ENCODE results near the gene TEX47.
A peak's percentile ranks its signal among the peaks of the same experiment; 100 is the strongest.

The TEX47 gene

DNA sequence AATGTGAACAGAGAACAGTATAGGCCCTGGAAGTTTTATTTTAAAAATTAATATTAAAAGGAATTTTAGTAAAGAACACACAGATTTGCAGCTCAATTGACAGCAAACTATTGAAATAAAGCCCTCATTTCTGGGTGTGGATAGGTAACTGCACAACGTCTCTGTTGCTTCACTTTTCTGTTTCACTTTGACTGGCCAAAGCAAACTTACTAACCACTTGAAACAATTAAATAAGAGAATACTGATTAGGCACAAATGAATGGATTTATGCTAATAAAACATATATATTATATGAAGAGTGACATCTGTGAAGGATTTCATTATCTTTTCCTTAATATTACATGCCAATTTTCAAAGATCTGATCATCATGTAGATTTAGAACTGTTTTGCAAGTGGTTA is 24.1 kb downstream of the TEX47 start:
- no peak for TF ChIP-seq SNAI2 (CRISPR knock-in tag; IDR thresholded peaks at IDR 0.05)
- no peak for TF ChIP-seq TOX (CRISPR knock-in tag; IDR thresholded peaks at IDR 0.05; ENCODE audit: borderline replicate concordance)
- no peak for ATAC-seq

GRCh38 chr7:88761779-88762178 is 33.8 kb downstream of the TEX47 start:
- no peak for TF ChIP-seq ZNF70 (CRISPR knock-in tag; IDR thresholded peaks at IDR 0.05)
- TF ChIP-seq, protein P1, sequence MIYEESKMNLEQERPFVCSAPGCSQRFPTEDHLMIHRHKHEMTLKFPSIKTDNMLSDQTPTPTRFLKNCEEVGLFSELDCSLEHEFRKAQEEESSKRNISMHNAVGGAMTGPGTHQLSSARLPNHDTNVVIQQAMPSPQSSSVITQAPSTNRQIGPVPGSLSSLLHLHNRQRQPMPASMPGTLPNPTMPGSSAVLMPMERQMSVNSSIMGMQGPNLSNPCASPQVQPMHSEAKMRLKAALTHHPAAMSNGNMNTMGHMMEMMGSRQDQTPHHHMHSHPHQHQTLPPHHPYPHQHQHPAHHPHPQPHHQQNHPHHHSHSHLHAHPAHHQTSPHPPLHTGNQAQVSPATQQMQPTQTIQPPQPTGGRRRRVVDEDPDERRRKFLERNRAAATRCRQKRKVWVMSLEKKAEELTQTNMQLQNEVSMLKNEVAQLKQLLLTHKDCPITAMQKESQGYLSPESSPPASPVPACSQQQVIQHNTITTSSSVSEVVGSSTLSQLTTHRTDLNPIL (CRISPR knock-in tag; IDR thresholded peaks at IDR 0.05; ENCODE audit: low read depth): no peak
- no peak for TF ChIP-seq ARNTL (CRISPR knock-in tag; IDR thresholded peaks at IDR 0.05; ENCODE audit: borderline replicate concordance, low read depth)
- no peak for TF ChIP-seq ZFP30 (CRISPR knock-in tag; IDR thresholded peaks at IDR 0.05)
- no peak for TF ChIP-seq ZNF565 (CRISPR knock-in tag; conservative IDR thresholded peaks at IDR 0.05; ENCODE audit: low read depth)
- TF ChIP-seq ESRRG (CRISPR knock-in tag; IDR thresholded peaks at IDR 0.05): no peak
- TF ChIP-seq ZNF8 (CRISPR knock-in tag; IDR thresholded peaks at IDR 0.05): no peak
- no peak for TF ChIP-seq CSDC2 (CRISPR knock-in tag; IDR thresholded peaks at IDR 0.05)
- TF ChIP-seq POU6F1 (CRISPR knock-in tag; IDR thresholded peaks at IDR 0.05; ENCODE audit: borderline replicate concordance, low read depth): no peak
- no peak for TF ChIP-seq GLIS3 (CRISPR knock-in tag; IDR thresholded peaks at IDR 0.05)
- TF ChIP-seq RARB (CRISPR knock-in tag; IDR thresholded peaks at IDR 0.05): no peak
- TF ChIP-seq TOX (CRISPR knock-in tag; IDR thresholded peaks at IDR 0.05; ENCODE audit: borderline replicate concordance): no peak
- no peak for TF ChIP-seq ISL1 (CRISPR knock-in tag; IDR thresholded peaks at IDR 0.05)
- no peak for TF ChIP-seq TSHZ2 (CRISPR knock-in tag; IDR thresholded peaks at IDR 0.05)
- no peak for TF ChIP-seq SNAI2 (CRISPR knock-in tag; IDR thresholded peaks at IDR 0.05)
- no peak for TF ChIP-seq ZFP3 (CRISPR knock-in tag; IDR thresholded peaks at IDR 0.05)
- TF ChIP-seq, protein P2, sequence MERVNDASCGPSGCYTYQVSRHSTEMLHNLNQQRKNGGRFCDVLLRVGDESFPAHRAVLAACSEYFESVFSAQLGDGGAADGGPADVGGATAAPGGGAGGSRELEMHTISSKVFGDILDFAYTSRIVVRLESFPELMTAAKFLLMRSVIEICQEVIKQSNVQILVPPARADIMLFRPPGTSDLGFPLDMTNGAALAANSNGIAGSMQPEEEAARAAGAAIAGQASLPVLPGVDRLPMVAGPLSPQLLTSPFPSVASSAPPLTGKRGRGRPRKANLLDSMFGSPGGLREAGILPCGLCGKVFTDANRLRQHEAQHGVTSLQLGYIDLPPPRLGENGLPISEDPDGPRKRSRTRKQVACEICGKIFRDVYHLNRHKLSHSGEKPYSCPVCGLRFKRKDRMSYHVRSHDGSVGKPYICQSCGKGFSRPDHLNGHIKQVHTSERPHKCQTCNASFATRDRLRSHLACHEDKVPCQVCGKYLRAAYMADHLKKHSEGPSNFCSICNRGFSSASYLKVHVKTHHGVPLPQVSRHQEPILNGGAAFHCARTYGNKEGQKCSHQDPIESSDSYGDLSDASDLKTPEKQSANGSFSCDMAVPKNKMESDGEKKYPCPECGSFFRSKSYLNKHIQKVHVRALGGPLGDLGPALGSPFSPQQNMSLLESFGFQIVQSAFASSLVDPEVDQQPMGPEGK (CRISPR knock-in tag; IDR thresholded peaks at IDR 0.05; ENCODE audit: borderline replicate concordance): no peak
- no peak for TF ChIP-seq OSR1 (CRISPR knock-in tag; IDR thresholded peaks at IDR 0.05)
- ATAC-seq: no peak

GRCh38 chr7:88760136-88760515 is 35.4 kb downstream of the TEX47 start:
- peak; percentile 23 for ATAC-seq
- no peak for TF ChIP-seq ZFP3 (CRISPR knock-in tag; IDR thresholded peaks at IDR 0.05)
- TF ChIP-seq ZNF70 (CRISPR knock-in tag; IDR thresholded peaks at IDR 0.05): no peak
- TF ChIP-seq GLIS3 (CRISPR knock-in tag; IDR thresholded peaks at IDR 0.05): no peak
- no peak for TF ChIP-seq ESRRG (CRISPR knock-in tag; IDR thresholded peaks at IDR 0.05)
- TF ChIP-seq ZNF8 (CRISPR knock-in tag; IDR thresholded peaks at IDR 0.05): no peak
- TF ChIP-seq TOX (CRISPR knock-in tag; IDR thresholded peaks at IDR 0.05; ENCODE audit: borderline replicate concordance): no peak
- no peak for TF ChIP-seq POU6F1 (CRISPR knock-in tag; IDR thresholded peaks at IDR 0.05; ENCODE audit: borderline replicate concordance, low read depth)
- no peak for TF ChIP-seq ZNF565 (CRISPR knock-in tag; conservative IDR thresholded peaks at IDR 0.05; ENCODE audit: low read depth)
- TF ChIP-seq ARNTL (CRISPR knock-in tag; IDR thresholded peaks at IDR 0.05; ENCODE audit: borderline replicate concordance, low read depth): no peak
- TF ChIP-seq, protein P1 (CRISPR knock-in tag; IDR thresholded peaks at IDR 0.05; ENCODE audit: low read depth): no peak

All from SK-N-SH treated with all-trans-retinoic acid at 6 μM for 48 hours (cell line).